DND-41 (cell line): Measurements from ENCODE around the gene BFAR.

Experiments used
- CTCF ChIP-seq: IDR thresholded peaks from 2 replicates; pipeline ENCODE4 v1.5.1; 2012; ENCODE audit warnings: borderline replicate concordance, low read length, moderate library complexity, mild to moderate bottlenecking; ENCODE audit not compliant: poor library complexity, severe bottlenecking; ENCODE audit errors: extremely low read depth
- EZH2 ChIP-seq: IDR thresholded peaks from 3 replicates; pipeline ENCODE4 v1.6.1; 2012; ENCODE audit warnings: borderline replicate concordance, low read depth, mild to moderate bottlenecking, moderate library complexity, low read length, inconsistent platforms; ENCODE audit not compliant: severe bottlenecking

- TF ChIP-seq CTCF (no peak), EZH2 (no peak)
These were observed 37.0 kb downstream of the BFAR start for GRCh38 chr16:14669776-14670175.
